HG03095 (cell line): ENCODE results near the gene ABR.
"Not testable (repeated sequence)": the region's sequence is repeated elsewhere in the genome, so short reads cannot be mapped to it uniquely, and the experiment has no call there.

Experiments
- ATAC-seq: cut with Tn5 transposase; IDR thresholded peaks from one replicate; pipeline ENCODE4 v1.9.1; 2021; ENCODE audit warnings: moderate library complexity; ENCODE audit not compliant: unreplicated experiment

The ABR gene

DNA sequence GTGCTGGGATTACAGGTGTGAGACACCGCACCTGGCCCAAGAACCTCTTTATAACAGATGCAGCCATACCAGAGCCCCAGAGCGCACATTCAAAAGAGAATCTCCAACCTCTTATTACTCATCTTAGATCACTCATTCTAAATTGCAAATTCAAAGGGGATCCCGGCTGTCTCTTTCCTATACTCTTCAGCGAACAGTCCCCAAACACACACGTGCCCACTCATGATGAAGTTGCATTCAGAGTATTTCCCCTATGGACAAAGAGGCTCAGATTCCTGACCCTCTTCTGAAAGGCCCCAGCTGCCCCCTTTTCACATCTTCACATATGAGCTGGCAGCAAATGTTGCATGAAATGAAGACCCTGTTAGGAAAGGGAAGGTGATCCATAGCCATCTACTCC is 22.5 kb upstream of the ABR start:
- ATAC-seq = no peak

DNA sequence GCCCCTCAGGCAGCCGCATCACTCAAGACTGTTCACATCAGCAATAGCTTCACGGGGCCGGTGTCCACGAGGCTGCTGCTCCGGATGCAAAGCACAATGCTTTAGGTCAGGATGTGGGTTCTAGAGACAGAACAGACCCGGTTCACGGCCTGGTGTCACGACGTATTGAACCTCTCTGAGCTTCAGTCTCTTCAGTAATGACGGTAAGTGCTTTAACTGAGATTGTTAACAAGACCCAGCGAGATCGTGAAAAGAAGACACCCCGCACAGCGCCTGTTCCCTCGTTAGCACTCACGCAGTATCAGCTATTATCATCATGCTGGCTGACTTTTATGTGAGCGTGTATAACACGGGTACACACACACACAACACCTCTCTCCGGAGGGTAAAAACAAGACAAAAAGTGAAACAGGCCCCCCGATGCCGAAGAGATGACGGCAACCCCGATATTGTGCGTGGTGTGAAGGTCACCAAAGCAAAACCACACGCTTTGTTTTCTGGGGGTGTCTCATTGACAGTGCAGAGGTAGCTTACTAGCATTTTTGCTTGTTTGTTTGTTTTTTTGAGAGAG is 21.4 kb upstream of the ABR start:
- ATAC-seq = no peak

DNA sequence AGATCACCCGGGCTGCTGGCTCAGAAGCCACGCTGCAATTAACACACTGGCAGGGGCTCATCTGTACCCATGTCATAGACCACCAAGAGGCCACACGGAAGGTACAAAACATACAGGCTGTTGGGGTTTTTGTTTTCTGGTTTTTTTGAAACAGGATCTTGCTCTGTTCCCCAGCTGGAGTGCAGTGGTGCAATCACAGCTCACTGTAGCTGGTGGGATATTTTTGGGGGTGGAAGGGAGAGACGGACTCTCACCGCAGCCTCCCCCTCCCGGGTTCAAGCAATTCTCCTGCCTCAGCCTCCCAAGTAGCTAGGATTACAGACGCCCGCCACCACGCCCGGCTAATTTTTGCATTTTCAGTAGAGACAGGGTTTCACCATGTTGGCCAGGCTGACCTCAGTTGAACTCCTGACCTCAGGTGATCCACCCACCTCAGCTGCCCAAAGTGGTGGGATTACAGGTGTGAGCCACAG is 19.5 kb upstream of the ABR start:
- not testable (repeated sequence) for ATAC-seq

DNA sequence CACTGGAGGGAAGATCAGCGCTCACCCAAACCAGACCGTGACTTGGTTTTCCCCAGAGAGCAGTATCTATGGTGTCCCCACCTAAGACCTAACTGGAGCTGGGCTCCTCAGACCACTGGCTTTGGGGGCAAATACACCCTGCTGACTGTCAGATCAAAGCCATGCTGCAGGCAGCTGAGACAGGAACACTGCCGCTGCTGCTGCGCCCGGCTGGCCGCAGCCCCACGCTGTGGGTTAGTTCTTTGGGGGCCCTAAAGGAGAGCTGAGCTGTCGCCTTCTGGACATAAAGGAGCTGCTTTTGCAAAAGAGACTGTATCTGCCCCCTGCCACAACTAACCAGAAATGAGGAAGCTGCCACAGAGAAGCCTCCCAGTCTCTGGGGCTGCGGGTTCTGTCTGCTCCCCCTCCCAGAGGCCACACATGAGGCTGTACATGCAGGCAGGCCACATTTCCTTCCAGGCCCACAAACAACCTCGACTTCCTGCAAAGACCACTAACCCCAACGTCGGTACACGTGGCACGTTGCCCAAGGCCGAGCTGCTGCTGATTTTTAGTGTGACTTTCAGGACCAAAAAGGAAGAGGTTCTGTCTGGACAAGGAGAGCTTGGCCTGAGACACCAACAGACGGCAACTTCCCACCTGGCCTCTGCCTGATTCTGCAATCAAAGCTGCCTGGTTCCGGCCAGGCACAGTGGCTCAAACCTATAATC is 18.2 kb upstream of the ABR start:
- ATAC-seq = peak; percentile 46

DNA sequence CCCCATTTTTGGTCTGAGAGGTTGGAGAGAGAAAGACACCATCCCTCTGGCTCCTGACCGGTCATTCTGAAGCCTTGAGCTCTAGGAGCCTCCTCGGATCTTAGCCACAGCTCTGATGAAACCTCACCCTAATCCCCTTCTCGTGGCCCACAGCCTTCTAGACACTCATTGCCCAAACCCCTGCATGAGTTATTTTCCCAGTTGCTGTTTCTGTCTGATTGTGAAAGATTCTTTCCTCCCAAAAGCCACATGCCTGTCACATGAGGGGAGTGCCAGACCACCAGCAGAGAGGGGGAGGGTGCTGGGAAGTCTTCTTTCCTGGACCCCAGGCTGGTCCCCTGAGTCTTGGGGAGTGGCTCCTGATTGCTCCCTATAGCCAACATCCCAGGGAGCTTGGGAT is 17.6 kb upstream of the ABR start:
- no peak for ATAC-seq

DNA sequence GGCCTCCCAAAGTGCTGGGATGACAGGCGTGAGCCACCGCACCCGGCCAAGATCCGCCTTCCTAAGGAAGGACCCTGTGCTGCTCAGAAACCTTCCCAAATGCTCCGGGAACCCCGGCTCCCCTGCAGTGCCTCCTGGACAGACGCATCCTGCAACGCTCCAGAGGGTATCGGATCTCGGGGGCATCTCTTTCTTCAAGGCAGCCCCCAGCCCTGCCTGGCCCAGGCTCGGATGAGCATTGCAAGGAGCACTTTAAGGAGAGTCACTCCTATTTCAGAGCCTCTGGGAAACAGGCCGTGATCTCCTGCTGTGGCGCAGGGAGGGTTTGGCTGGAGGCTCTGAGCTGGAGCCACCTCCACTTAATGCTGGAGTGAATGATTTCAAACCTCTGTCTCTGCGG is 17.2 kb upstream of the ABR start:
- no peak for ATAC-seq

DNA sequence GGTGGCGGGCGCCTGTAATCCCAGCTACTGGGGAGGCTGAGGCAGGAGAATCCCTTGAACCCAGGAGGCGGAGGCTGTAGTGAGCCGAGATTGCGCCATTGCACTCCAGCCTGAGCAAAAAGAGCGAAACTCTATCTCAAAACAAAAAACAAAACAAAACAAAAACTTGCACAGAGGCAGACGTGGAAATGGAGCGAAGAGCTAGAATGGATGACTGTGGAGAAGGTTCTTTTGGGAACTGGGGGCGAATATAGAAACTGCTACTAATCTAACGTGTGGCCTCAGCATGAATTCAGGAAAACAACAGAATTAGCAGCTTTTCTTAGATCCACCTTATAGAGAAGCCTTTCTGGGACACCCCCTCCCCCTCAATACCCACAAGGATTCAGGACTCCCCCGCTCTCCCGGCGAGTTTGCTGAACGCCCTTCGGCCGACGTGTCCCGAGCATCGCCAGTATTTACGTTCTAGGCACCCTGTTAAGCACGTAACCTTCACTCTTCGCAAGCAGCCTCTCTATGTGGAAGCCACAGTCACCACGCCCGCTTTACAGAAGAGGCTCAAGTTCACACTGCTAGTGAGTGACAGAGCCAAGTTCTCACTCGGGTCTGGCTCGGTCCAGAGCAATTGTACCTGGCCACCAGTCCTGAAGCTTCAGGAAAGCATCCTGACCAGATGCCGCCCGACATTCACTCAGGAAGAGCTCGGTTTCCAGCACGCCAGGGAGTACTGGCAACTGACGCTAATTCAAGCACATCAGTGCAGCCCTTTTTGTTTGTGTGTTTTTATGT is 13.3 kb upstream of the ABR start:
- ATAC-seq = no peak

DNA sequence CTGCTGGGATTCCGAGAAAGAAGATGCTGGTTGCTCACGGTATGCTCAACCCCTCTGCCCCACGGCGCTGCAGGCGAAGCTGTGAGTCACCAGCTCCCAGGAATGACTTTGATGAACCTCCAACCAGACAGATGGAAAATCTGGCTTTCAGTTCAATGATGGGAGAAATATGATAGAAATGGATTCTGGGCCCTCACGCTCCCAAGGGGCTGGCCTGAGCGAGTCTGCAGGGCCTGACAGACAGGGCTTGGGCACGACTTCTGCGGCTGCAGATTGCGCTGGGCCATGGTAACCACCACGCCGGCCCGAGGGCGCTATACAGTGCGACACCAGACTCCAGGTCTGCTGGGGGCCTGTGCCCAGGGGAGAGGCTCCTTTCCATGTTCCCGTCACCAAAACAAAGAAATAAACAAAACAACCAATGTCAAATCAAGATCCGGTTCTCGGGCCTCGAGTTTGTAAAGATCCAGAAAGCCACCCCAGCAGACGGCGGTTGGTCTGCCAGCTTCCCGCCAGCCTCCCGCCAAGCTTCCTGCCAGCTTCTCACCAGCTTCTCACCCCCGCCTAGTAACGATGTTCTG is 11.1 kb upstream of the ABR start:
- no peak for ATAC-seq

DNA sequence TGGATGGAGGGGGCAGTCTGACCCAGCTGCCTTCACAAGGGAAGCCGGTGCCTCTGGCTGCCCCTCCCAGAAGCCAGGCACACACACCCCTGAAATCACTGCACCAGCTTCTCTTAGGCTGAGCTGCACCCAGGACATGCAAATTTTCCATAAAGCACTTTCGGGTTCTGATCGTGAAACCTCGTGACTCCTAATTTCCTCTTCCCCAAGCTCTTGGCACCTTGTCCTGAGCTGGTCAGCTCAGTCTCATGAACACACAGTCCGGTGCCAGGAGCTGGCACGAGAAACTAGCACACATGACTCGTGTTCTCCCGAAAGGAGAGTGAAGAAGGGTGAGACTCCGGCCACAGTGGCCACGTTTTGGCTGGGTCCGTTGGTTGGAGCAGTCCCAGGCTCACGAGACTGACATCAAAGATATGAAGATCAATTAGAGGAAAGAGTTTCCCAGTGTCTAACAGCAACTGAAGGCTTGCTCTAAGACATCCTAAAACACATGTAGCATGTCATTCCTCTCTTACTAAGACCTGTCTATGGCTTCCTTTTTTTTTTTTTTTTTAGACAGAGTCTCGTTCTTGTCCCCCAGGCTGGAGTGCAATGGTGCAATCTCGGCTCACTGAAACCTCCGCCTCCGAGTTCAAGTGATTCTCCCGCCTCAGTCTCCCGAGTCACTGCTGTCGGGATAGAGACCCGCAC is 9.2 kb upstream of the ABR start:
- ATAC-seq = no peak

DNA sequence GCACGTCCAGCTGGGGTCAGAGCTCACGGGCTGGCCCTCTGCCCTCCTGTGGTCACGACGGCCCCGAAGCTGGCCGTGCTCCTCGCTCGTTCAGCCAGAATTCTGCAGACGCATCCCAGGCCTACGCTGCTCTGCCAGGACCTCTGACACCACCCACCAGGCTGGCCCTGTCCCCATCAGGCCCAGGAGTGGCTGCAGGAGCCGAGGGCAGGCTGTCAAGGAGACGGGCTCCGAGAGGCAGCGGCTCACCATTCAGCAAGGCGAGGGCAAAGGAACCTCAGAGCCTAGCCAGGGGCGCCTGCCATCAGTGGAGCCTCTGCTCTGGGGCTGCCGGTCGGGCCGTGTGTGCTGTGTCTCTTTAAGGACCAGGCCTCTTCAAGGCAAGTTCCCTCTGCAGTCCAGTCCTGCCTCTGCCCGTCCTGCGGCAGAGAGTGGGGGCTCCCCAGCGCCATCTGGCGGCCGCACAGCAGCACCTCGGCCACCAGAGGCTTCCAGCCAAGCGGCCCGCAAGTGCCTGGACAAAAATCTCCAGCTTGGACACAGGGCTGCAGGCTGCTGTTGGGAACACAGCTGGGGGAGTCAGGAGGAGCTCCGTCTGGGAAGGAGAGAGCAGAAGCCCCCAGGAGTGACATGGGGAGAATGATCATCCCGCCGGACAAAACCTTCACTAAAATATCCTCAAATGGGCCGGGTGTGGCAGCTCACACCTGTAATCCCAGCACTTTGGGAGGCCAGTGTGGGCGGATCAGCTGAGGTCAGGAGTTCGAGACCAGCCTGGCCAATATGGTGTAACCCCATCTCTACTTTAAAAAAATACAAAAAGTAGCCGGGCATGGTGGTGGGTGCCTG is 7.4 kb upstream of the ABR start:
- no peak for ATAC-seq

DNA sequence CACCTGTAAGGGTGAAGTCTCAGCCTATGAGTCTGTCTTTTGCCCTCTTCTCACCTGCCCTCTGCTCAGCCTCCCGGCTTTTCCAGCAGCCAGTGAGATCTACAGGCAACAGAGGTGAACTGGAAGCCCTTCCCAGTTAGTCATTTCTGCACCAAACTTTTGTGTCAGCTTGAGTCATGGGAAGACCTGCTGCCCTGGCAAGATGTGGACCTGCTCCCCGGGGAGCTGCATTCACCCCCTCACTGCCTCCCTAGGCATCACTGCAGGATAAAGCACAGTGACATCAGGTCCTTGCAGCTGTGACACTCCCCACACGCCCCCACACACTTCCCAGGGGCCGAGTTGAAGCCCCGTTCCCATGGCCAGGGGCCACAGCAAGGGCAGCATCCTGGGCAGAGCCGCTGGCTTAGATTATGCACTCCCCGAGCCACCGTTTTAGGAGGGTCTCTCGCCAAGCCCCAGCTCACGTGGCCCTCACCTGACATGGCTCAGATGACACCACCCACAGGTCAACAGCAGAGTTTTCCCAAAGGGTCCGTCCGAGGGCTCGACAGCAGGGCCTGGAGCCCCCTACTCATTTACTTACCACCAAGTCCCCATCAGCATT is 6.5 kb upstream of the ABR start:
- no peak for ATAC-seq

DNA sequence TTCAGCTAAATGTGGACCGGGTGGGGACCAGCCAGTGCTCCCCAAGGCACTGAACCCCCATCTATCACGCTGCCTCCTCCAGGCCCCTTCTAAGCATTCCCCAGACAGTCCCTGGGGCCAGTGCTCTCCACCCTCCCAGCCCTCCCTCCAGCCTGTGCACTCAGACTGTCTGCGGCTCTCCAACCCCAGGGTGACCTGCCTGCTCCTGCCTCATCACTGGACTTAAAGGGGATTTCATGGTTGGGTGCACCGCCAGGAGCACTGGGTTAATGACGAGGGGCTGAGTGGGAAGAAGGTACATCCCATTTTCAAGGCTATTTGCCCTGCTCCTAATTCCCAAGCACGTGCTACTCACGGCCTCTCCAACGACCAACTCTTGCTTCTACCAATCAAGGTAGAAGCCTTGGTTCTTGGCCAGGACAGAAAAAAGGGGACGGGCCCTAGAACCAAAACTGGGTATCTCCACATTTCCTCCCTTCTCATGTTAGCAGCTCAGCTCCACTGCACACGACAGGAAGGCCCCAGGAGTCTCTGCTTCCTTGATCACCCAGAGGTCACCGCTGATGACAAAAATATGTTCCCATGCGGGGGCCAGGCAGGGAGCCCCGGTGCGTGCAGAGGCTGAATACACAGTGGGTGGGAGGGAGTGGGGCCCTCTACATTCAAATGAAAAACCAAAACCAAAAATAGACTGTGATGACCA is 3.5 kb upstream of the ABR start:
- peak; percentile 34 for ATAC-seq

DNA sequence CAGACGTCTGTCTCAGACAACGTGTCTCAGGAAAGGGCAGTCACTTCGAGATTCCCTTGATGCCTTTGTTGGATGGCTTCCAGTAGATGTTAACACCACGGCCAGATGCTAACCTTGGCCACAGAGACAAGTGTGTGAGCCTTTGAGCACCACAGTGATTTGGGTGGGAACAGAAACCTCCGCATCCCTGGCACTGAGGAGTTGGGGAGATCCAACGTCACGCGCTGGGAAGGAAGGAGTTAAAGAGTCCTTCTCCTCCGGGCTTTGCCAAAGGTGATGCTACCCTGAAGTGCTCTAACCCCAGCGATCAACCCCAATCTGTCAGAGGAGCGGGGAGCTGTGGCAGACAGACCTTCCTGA is 3.0 kb upstream of the ABR start:
- no peak for ATAC-seq

DNA sequence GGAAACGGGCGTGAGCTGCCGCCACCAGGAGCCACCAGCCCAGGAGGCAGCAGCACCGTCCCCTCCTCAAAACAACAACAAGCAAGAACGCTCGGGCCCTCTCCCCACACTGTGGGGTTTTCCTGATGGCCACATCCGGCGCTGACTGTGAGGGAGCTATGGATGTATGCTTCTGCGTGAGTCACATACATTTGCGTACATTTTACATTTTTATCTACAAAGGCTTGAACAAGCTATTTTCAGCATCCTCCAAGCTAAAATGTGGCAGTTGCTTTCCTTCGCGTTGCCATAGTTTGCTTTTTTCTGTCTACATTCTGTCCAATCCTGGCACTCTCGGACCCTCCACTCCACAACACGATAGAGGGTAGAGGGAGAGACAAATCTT is 2.0 kb upstream of the ABR start:
- ATAC-seq = peak; percentile 29

DNA sequence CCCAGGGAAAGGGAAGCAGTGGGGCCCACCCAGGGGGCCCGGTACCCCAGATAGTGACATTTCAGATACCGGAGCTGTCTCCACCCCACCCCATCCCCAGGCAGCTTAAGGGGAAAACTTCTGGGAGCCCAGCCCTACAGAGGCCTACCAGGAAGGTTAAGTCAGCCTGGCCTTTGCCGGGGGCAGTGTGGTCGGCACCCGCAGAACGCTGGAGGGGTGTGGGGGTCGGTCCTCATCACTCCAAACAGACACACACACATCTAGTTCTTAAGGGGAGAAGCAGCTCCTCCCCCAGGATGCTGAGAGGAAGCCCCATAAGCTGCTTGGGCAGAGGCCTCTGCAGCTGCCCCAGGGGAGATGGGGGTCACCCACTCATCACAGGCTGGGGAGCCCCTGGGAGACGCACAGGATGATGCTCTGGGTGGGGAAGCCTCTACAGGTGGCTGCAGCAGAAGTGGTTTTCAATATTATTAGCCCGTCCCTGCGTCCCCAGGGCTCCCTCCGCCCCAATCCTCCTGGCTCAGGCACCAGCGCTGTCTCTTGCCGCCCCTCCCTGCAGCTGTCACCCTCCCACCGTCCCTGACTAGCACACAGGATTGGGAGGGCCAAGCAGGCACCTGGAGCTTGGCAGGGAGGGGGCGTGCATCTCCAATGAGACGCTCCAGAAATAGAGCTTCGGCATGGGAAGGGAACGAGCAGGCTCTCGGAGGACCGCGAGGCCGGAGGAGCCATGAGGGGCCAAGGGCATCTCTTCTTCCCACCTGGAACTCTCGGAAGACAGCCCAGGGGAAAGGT is 1.4 kb upstream of the ABR start:
- peak; percentile 38 for ATAC-seq

DNA sequence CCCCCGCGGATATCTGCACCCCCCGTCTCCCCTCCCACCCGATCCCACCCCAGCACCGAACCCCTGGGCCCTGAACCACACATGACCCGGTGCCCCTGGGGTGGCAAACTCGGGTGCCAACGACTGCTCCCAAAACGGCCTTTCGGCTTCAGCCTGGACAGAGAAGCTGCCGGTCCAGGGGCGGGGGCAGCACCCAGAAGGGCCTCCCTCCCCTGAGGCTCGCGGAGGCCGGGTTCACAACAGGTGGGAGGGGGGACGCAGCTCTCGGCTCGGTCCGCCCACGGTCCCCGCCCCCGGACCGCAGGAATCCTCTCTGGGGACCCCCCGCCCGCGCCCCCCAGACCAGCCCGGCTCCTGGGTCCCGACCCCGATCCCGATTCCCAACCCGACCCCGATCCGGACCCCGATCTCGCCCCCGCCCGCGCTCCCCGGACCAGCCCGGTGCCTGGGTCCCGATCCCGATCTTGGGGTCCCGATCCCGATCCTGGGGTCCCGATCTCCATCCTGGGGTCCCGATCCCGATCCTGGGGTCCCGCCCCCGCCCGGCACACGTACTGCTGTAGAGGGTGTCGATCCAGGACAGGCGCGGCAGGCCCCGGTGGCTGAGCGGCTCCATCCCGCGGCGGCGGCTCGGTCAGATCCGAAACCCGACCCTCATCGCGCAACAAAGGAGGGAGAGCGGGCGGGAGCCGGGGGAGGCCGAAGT is 516 bp downstream of the ABR start:
- ATAC-seq = no peak

DNA sequence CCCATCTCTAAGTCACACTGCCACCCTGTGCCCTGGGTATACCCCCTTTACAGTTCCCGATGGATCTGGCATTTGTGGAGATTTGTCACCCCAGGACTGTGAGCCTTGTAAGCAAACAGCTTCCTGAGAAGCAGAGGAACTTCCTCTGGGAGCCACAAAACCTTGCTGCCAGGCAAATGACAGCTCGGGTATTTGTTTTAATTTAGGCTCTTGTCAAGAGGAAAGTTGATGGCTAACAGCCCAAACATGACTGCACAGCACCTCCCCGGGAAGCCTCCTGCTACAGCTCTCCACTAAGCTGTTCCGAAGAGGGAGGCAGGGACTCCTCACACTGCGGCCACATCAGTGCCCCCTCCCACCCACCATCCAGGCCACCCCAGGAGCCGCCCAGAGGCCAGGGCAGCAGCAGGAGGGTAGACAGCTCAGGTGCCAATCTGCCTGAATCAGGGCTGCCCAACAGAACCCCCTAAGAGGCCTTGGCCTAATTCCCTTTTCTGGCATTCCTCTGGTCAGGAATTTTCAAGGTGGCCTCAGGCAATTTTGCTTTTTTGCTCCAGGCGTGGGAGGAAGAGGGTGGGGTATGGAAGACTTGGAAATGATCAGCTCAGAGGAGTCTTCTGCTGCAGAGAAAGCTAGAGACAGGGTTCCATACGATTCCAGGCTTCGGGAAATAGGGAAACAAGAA is 2.6 kb downstream of the ABR start:
- no peak for ATAC-seq
